Measurements from ENCODE around the gene NPLOC4.
"Not testable (repeated sequence)": the region's sequence is repeated elsewhere in the genome, so short reads cannot be mapped to it uniquely, and the experiment has no call there.

NPLOC4 gene

GRCh38 chr17:81638683-81639082 lies 1.8 kb upstream of the NPLOC4 start:
- no peaks in the 10 kb centered on the region for H3K9me3 ChIP-seq (ENCODE audit: control insufficient read depth in 1 of 2, low read length in 2 of 2)
- H3K27ac ChIP-seq (ENCODE audit: low read depth, low read length), result no peak overlapping the region
- H3K9ac ChIP-seq (ENCODE audit: low read depth in 1 of 2, low read length in 2 of 2), result no peak overlapping the region
- peaks cover 8 to 12% of the 10 kb centered on the region in 2 donors for H3K4me1 ChIP-seq (ENCODE audit: control insufficient read depth in 1 of 2, insufficient read depth in 2 of 2, low read length in 2 of 2)
- H3K27me3 ChIP-seq (ENCODE audit: control insufficient read depth in 1 of 2, insufficient read depth in 2 of 2, low read length in 2 of 2), result no peaks in the 10 kb centered on the region
- H3K4me3 ChIP-seq (ENCODE audit: low read depth in 1 of 2, low read length in 2 of 2), result no peak overlapping the region
- H3K36me3 ChIP-seq (ENCODE audit: control insufficient read depth in 1 of 2, insufficient read depth in 2 of 2, low read length in 2 of 2), result no peaks in the 10 kb centered on the region

- peaks cover 0 to 3% of the 10 kb centered on the region in 2 donors for H3K36me3 ChIP-seq (ENCODE audit: control insufficient read depth in 1 of 2, insufficient read depth in 2 of 2, low read length in 2 of 2)
- H3K27ac ChIP-seq (ENCODE audit: low read depth, low read length), result peak overlapping the region; percentile 65
- H3K4me3 ChIP-seq (ENCODE audit: low read depth in 1 of 2, low read length in 2 of 2), result peak overlapping the region; percentile 76 to 84
- peak overlapping the region; percentile 75 to 76 for H3K9ac ChIP-seq (ENCODE audit: low read depth in 1 of 2, low read length in 2 of 2)
- no peaks in the 10 kb centered on the region for H3K9me3 ChIP-seq (ENCODE audit: control insufficient read depth in 1 of 2, low read length in 2 of 2)
- H3K27me3 ChIP-seq (ENCODE audit: control insufficient read depth in 1 of 2, insufficient read depth in 2 of 2, low read length in 2 of 2), result no peaks in the 10 kb centered on the region
- peaks cover 8 to 12% of the 10 kb centered on the region in 2 donors for H3K4me1 ChIP-seq (ENCODE audit: control insufficient read depth in 1 of 2, insufficient read depth in 2 of 2, low read length in 2 of 2)
These were observed 873 bp downstream of the NPLOC4 start for GRCh38 chr17:81635973-81636504.

- H3K4me1 ChIP-seq (ENCODE audit: control insufficient read depth in 1 of 2, insufficient read depth in 2 of 2, low read length in 2 of 2), result peaks cover 8 to 12% of the 10 kb centered on the region in 2 donors
- H3K27ac ChIP-seq (ENCODE audit: low read depth, low read length), result no peak overlapping the region
- peak overlapping the region; percentile 76 to 84 for H3K4me3 ChIP-seq (ENCODE audit: low read depth in 1 of 2, low read length in 2 of 2)
- no peaks in the 10 kb centered on the region for H3K9me3 ChIP-seq (ENCODE audit: control insufficient read depth in 1 of 2, low read length in 2 of 2)
- H3K9ac ChIP-seq (ENCODE audit: low read depth in 1 of 2, low read length in 2 of 2), result peak overlapping the region in 1 of 2 donors; percentile 75
- no peaks in the 10 kb centered on the region for H3K27me3 ChIP-seq (ENCODE audit: control insufficient read depth in 1 of 2, insufficient read depth in 2 of 2, low read length in 2 of 2)
- H3K36me3 ChIP-seq (ENCODE audit: control insufficient read depth in 1 of 2, insufficient read depth in 2 of 2, low read length in 2 of 2), result peaks cover 0 to 3% of the 10 kb centered on the region in 2 donors
These were observed 1.5 kb downstream of the NPLOC4 start for GRCh38 chr17:81635431-81635830.

- H3K27me3 ChIP-seq (ENCODE audit: control insufficient read depth in 1 of 2, insufficient read depth in 2 of 2, low read length in 2 of 2), result no peaks in the 10 kb centered on the region
- peaks cover 8 to 12% of the 10 kb centered on the region in 2 donors for H3K4me1 ChIP-seq (ENCODE audit: control insufficient read depth in 1 of 2, insufficient read depth in 2 of 2, low read length in 2 of 2)
- no peak overlapping the region for H3K4me3 ChIP-seq (ENCODE audit: low read depth in 1 of 2, low read length in 2 of 2)
- H3K27ac ChIP-seq (ENCODE audit: low read depth, low read length), result no peak overlapping the region
- peaks cover 5 to 28% of the 10 kb centered on the region in 2 donors for H3K36me3 ChIP-seq (ENCODE audit: control insufficient read depth in 1 of 2, insufficient read depth in 2 of 2, low read length in 2 of 2)
- H3K9ac ChIP-seq (ENCODE audit: low read depth in 1 of 2, low read length in 2 of 2), result no peak overlapping the region
- no peaks in the 10 kb centered on the region for H3K9me3 ChIP-seq (ENCODE audit: control insufficient read depth in 1 of 2, low read length in 2 of 2)
These were observed 5.4 kb downstream of the NPLOC4 start for GRCh38 chr17:81631482-81631881.

- H3K9ac ChIP-seq (ENCODE audit: low read depth in 1 of 2, low read length in 2 of 2), result no peak overlapping the region
These were observed 6.6 kb downstream of the NPLOC4 start for GRCh38 chr17:81630274-81630673.

GRCh38 chr17:81621494-81622130 lies 15.3 kb downstream of the NPLOC4 start:
- H3K9me3 ChIP-seq (ENCODE audit: control insufficient read depth in 1 of 2, low read length in 2 of 2), result no peaks in the 10 kb centered on the region
- H3K4me3 ChIP-seq (ENCODE audit: low read depth in 1 of 2, low read length in 2 of 2), result no peak overlapping the region
- H3K27me3 ChIP-seq (ENCODE audit: control insufficient read depth in 1 of 2, insufficient read depth in 2 of 2, low read length in 2 of 2), result no peaks in the 10 kb centered on the region
- H3K4me1 ChIP-seq (ENCODE audit: control insufficient read depth in 1 of 2, insufficient read depth in 2 of 2, low read length in 2 of 2), result no peaks in the 10 kb centered on the region
- H3K27ac ChIP-seq (ENCODE audit: low read depth, low read length), result no peak overlapping the region
- H3K9ac ChIP-seq (ENCODE audit: low read depth in 1 of 2, low read length in 2 of 2), result no peak overlapping the region
- H3K36me3 ChIP-seq (ENCODE audit: control insufficient read depth in 1 of 2, insufficient read depth in 2 of 2, low read length in 2 of 2), result peaks cover 38 to 73% of the 10 kb centered on the region in 2 donors

More at GRCh38 chr17:81630274-81630673, 6.6 kb downstream of the NPLOC4 start:
- Histone ChIP-seq H3K27ac (ENCODE audit: low read depth, low read length) (no peak overlapping the region), H3K4me3 (ENCODE audit: low read depth in 1 of 2, low read length in 2 of 2) (no peak overlapping the region), H3K36me3 (ENCODE audit: control insufficient read depth in 1 of 2, insufficient read depth in 2 of 2, low read length in 2 of 2) (peaks cover 10 to 41% of the 10 kb centered on the region in 2 donors), H3K27me3 (ENCODE audit: control insufficient read depth in 1 of 2, insufficient read depth in 2 of 2, low read length in 2 of 2) (no peaks in the 10 kb centered on the region), H3K9me3 (ENCODE audit: control insufficient read depth in 1 of 2, low read length in 2 of 2) (no peaks in the 10 kb centered on the region), H3K4me1 (ENCODE audit: control insufficient read depth in 1 of 2, insufficient read depth in 2 of 2, low read length in 2 of 2) (peaks cover under 1 to 1% of the 10 kb centered on the region in 2 donors)

- not testable (repeated sequence) for H3K4me3 ChIP-seq (ENCODE audit: low read depth in 1 of 2, low read length in 2 of 2); H3K9me3 ChIP-seq (ENCODE audit: control insufficient read depth in 1 of 2, low read length in 2 of 2); H3K4me1 ChIP-seq (ENCODE audit: control insufficient read depth in 1 of 2, insufficient read depth in 2 of 2, low read length in 2 of 2); H3K27ac ChIP-seq (ENCODE audit: low read depth, low read length); H3K27me3 ChIP-seq (ENCODE audit: control insufficient read depth in 1 of 2, insufficient read depth in 2 of 2, low read length in 2 of 2); H3K9ac ChIP-seq (ENCODE audit: low read depth in 1 of 2, low read length in 2 of 2)
- peaks cover 30 to 60% of the 10 kb centered on the region in 2 donors for H3K36me3 ChIP-seq (ENCODE audit: control insufficient read depth in 1 of 2, insufficient read depth in 2 of 2, low read length in 2 of 2)
These were observed 18.6 kb downstream of the NPLOC4 start for GRCh38 chr17:81618307-81618706.

- Histone ChIP-seq H3K36me3 (ENCODE audit: control insufficient read depth in 1 of 2, insufficient read depth in 2 of 2, low read length in 2 of 2) (peaks cover 35 to 62% of the 10 kb centered on the region in 2 donors), H3K4me1 (ENCODE audit: control insufficient read depth in 1 of 2, insufficient read depth in 2 of 2, low read length in 2 of 2) (no peaks in the 10 kb centered on the region)
These were observed 20.0 kb downstream of the NPLOC4 start for GRCh38 chr17:81616877-81617276.

GRCh38 chr17:81615401-81615930 lies 21.4 kb downstream of the NPLOC4 start:
- Histone ChIP-seq H3K9ac (ENCODE audit: low read depth in 1 of 2, low read length in 2 of 2) (no peak overlapping the region), H3K4me3 (ENCODE audit: low read depth in 1 of 2, low read length in 2 of 2) (no peak overlapping the region), H3K27ac (ENCODE audit: low read depth, low read length) (no peak overlapping the region), H3K36me3 (ENCODE audit: control insufficient read depth in 1 of 2, insufficient read depth in 2 of 2, low read length in 2 of 2) (peaks cover 24 to 49% of the 10 kb centered on the region in 2 donors), H3K4me1 (ENCODE audit: control insufficient read depth in 1 of 2, insufficient read depth in 2 of 2, low read length in 2 of 2) (no peaks in the 10 kb centered on the region), H3K9me3 (ENCODE audit: control insufficient read depth in 1 of 2, low read length in 2 of 2) (no peaks in the 10 kb centered on the region), H3K27me3 (ENCODE audit: control insufficient read depth in 1 of 2, insufficient read depth in 2 of 2, low read length in 2 of 2) (no peaks in the 10 kb centered on the region)

More at GRCh38 chr17:81616877-81617276, 20.0 kb downstream of the NPLOC4 start:
- Histone ChIP-seq H3K9me3 (ENCODE audit: control insufficient read depth in 1 of 2, low read length in 2 of 2) (no peaks in the 10 kb centered on the region), H3K4me3 (ENCODE audit: low read depth in 1 of 2, low read length in 2 of 2) (no peak overlapping the region), H3K27ac (ENCODE audit: low read depth, low read length) (no peak overlapping the region), H3K9ac (ENCODE audit: low read depth in 1 of 2, low read length in 2 of 2) (no peak overlapping the region), H3K27me3 (ENCODE audit: control insufficient read depth in 1 of 2, insufficient read depth in 2 of 2, low read length in 2 of 2) (no peaks in the 10 kb centered on the region)

GRCh38 chr17:81612172-81612970 lies 24.5 kb downstream of the NPLOC4 start:
- Histone ChIP-seq H3K4me3 (ENCODE audit: low read depth in 1 of 2, low read length in 2 of 2) (no peak overlapping the region), H3K9me3 (ENCODE audit: control insufficient read depth in 1 of 2, low read length in 2 of 2) (no peaks in the 10 kb centered on the region), H3K36me3 (ENCODE audit: control insufficient read depth in 1 of 2, insufficient read depth in 2 of 2, low read length in 2 of 2) (peaks cover 29 to 67% of the 10 kb centered on the region in 2 donors), H3K27ac (ENCODE audit: low read depth, low read length) (no peak overlapping the region), H3K27me3 (ENCODE audit: control insufficient read depth in 1 of 2, insufficient read depth in 2 of 2, low read length in 2 of 2) (no peaks in the 10 kb centered on the region), H3K9ac (ENCODE audit: low read depth in 1 of 2, low read length in 2 of 2) (no peak overlapping the region), H3K4me1 (ENCODE audit: control insufficient read depth in 1 of 2, insufficient read depth in 2 of 2, low read length in 2 of 2) (no peaks in the 10 kb centered on the region)
